ENCODE results near the gene METTL15.

DNA sequence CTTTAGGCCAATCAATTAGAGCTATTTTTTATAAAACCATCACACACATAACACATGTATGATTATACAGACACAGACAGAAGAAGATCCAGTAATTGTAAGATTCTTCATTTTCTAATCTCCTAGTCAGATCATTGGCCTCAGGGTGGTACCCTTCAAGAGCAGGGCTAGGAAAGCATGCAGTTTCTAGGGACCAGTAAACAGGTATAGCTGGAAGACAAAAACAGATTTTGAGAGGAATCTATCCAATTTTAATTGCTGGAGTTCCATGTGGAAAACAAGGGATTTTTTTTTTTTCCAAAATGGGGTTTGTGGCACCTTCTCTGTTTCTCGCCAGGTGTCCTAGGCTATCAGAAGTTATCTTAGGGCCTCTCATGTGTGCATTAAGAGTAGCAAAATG is 29.6 kb downstream of the METTL15 start:
- TF ChIP-seq, protein P1, sequence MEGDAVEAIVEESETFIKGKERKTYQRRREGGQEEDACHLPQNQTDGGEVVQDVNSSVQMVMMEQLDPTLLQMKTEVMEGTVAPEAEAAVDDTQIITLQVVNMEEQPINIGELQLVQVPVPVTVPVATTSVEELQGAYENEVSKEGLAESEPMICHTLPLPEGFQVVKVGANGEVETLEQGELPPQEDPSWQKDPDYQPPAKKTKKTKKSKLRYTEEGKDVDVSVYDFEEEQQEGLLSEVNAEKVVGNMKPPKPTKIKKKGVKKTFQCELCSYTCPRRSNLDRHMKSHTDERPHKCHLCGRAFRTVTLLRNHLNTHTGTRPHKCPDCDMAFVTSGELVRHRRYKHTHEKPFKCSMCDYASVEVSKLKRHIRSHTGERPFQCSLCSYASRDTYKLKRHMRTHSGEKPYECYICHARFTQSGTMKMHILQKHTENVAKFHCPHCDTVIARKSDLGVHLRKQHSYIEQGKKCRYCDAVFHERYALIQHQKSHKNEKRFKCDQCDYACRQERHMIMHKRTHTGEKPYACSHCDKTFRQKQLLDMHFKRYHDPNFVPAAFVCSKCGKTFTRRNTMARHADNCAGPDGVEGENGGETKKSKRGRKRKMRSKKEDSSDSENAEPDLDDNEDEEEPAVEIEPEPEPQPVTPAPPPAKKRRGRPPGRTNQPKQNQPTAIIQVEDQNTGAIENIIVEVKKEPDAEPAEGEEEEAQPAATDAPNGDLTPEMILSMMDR (IDR thresholded peaks at IDR 0.05) = no peak
- TF ChIP-seq POLR2A (IDR thresholded peaks at IDR 0.05) = no peak
